Right lobe of liver (tissue), 6 donors: Measurements from ENCODE around the gene STON2. TPM values are rescaled to one million over a fixed set of nuclear protein-coding genes. Genes with fewer than 3 reads are reported as not detected.

Source experiments
- ATAC-seq, 4 donors: fragments of 200-7000 bp; cut with Tn5 transposase; one replicate each; pipeline ENCODE4 v1.9.1; 2020; ENCODE audit warnings: mild to moderate bottlenecking in 4 of 4, moderate library complexity in 4 of 4
- DNase-seq, 3 donors: peaks; one replicate each; pipeline ENCODE4 v3.0.0-alpha.2; 2020
- H3K27ac ChIP-seq, 3 donors: fragments of 200-600 bp; one replicate each; pipeline ENCODE4 v1.8.0; 2022
- H3K27me3 ChIP-seq, 2 donors: fragments of 200-600 bp; one replicate each; pipeline ENCODE4 v1.8.0; 2022
- H3K36me3 ChIP-seq, 4 donors: fragments of 200-600 bp; sonication (generic) in 1 of 4; one replicate each; pipeline versions ENCODE4 v1.5.1 to v1.8.0; 2017 to 2022; ENCODE audit warnings: control low read depth in 1 of 4
- H3K4me1 ChIP-seq, 4 donors: fragments of 200-600 bp; sonication (generic) in 1 of 4; one replicate each; pipeline versions ENCODE4 v1.5.1 to v1.8.0; 2017 to 2022; ENCODE audit warnings: control low read depth in 1 of 4
- H3K4me3 ChIP-seq, 3 donors: fragments of 200-600 bp; one replicate each; pipeline ENCODE4 v1.8.0; 2022
- H3K9me3 ChIP-seq, 4 donors: fragments of 200-600 bp; sonication (generic) in 1 of 4; one replicate each; pipeline versions ENCODE4 v1.5.1 to v1.8.0; 2017 to 2022; ENCODE audit warnings: control low read depth in 1 of 4
- POLR2A ChIP-seq: fragments of 450-650 bp; IDR thresholded peaks from one replicate; pipeline ENCODE4 v1.6.1; 2017; ENCODE audit warnings: antibody characterized with exemption, mild to moderate bottlenecking
- WGBS: methylation state at CpG from one replicate; pipeline ENCODE4 v1.1.6; 2018; ENCODE audit warnings: low coverage, low lambda C conversion rate; ENCODE audit not compliant: insufficient coverage; ENCODE audit errors: missing lambda C conversion rate; 5-methylcytosine and 5-hydroxymethylcytosine counted together
- intact Hi-C, 2 donors: fragments of 100-400 bp; cut with DNase I; formaldehyde crosslinking; loops; one replicate each; pipeline versions ENCODE4 v1.11.2 to v1.14.1; 2022
- total RNA-seq, 6 experiments: library from RNA; depleted of rRNA in 2 of 6; stranded (reverse); fragments of >200 nt in 2 of 6; fragmentation: NEBNext Ultra II Directional in 3 of 6; extraction: Animal tissue kit (Norgen Biotek cat#: 25700) in 3 of 6; gene quantifications; one replicate each; pipeline versions ENCODE4 v1.1.0 to v1.2.4, GENCODE V29; 2016 to 2023
- TF ChIP-seq, protein P1 (sequence below), 4 donors: fragments of 200-600 bp in 3 of 4; fragments of 450-650 bp in 1 of 4; IDR thresholded peaks; one replicate each; pipeline versions ENCODE4 v1.5.1 to v1.8.0; 2016 to 2022; ENCODE audit warnings: antibody characterized with exemption in 4 of 4, mild to moderate bottlenecking in 2 of 4
- donor health status: DM: no; HTN: yes; CAD: no.
- donor health status: DM: no; HTN: no; CAD: no.
- donor health status: DM: no; HTN: no; CAD: no.
- donor health status: DM: no; HTN: yes; CAD: no.
- donor health status: DM: no; HTN: yes; CAD: no.

STON2 gene
- total RNA-seq, 6 experiments from 2014 or later = 4.9 to 23.7 (median 10.7) TPM

DNA sequence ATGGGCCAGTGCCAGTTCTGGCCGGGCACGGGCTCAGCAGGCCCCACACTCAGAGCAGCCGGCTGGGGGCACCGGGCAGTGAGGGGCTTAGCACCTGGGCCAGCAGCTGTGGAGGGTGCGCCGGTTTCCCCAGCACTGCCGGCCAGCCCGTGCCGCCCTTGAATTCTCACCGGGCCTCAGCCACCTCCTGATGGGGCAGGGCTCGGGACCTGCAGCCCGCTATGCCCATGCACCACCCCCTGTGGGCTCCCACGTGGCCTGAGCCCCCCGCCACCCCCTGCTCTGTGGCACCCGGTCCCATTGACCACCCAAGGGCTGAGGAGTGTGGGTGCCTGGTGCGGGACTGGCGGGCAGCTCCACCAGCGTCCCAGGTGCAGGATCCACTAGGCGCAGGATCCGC lies 164.0 kb downstream of the STON2 start:
- no peak overlapping the region for H3K27ac ChIP-seq
- no peaks in the 10 kb centered on the region for H3K36me3 ChIP-seq
- no peaks in the 10 kb centered on the region for H3K4me1 ChIP-seq
- WGBS = no CpG with 5 or more reads among the region's 20 CpGs
- no peaks in the 10 kb centered on the region for H3K27me3 ChIP-seq
- H3K4me3 ChIP-seq = no peak overlapping the region
- H3K9me3 ChIP-seq = no peaks in the 10 kb centered on the region
- intact Hi-C loops = no loop called here
- TF ChIP-seq, protein P1, sequence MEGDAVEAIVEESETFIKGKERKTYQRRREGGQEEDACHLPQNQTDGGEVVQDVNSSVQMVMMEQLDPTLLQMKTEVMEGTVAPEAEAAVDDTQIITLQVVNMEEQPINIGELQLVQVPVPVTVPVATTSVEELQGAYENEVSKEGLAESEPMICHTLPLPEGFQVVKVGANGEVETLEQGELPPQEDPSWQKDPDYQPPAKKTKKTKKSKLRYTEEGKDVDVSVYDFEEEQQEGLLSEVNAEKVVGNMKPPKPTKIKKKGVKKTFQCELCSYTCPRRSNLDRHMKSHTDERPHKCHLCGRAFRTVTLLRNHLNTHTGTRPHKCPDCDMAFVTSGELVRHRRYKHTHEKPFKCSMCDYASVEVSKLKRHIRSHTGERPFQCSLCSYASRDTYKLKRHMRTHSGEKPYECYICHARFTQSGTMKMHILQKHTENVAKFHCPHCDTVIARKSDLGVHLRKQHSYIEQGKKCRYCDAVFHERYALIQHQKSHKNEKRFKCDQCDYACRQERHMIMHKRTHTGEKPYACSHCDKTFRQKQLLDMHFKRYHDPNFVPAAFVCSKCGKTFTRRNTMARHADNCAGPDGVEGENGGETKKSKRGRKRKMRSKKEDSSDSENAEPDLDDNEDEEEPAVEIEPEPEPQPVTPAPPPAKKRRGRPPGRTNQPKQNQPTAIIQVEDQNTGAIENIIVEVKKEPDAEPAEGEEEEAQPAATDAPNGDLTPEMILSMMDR (IDR thresholded peaks at IDR 0.05) = no peak
- TF ChIP-seq POLR2A = no peak
- DNase-seq (no peak), ATAC-seq (no peak)

DNA sequence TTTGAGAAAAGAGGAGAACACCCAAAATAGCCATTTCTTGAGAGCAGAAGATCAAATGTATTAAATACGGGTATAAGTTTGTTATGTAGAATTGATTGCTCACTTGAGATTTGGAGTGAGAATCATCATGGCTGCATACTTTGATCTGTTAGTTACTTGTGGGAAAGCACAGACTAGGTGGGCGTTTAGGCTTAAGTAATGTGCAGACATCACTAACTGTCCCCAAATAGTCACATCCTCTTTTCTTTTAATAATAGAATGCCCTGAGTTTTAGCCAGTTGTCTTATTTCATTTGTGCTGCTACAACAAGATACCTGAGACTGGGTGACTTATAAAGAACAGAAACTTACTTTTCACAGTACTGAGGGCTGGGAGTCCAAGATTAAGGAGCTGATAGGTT lies 165.0 kb downstream of the STON2 start:
- no peaks in the 10 kb centered on the region for H3K9me3 ChIP-seq
- no peaks in the 10 kb centered on the region for H3K4me1 ChIP-seq
- TF ChIP-seq, protein P1 (IDR thresholded peaks at IDR 0.05) = no peak
- no peak for TF ChIP-seq POLR2A
- no peaks in the 10 kb centered on the region for H3K36me3 ChIP-seq
- DNase-seq (no peak), ATAC-seq (no peak)
- 65% methylated on average over 2 of the region's 2 CpGs for WGBS
- no peak overlapping the region for H3K27ac ChIP-seq
- H3K27me3 ChIP-seq = no peaks in the 10 kb centered on the region
- intact Hi-C loops = no loop called here
- H3K4me3 ChIP-seq = no peak overlapping the region

- no peak for ATAC-seq
- no peaks in the 10 kb centered on the region for H3K36me3 ChIP-seq
- no peaks in the 10 kb centered on the region for H3K27me3 ChIP-seq
- H3K27ac ChIP-seq = no peak overlapping the region
- intact Hi-C loops = no loop called here
- TF ChIP-seq POLR2A = no peak
- TF ChIP-seq, protein P1 (IDR thresholded peaks at IDR 0.05) = no peak
- no peak for DNase-seq
- H3K4me3 ChIP-seq = no peak overlapping the region
- no peaks in the 10 kb centered on the region for H3K4me1 ChIP-seq
- H3K9me3 ChIP-seq = no peaks in the 10 kb centered on the region
Measured at GRCh38 chr14:81234278-81234677, 165.8 kb downstream of the STON2 start.

GRCh38 chr14:81233615-81234014 lies 166.5 kb downstream of the STON2 start:
- Histone ChIP-seq H3K36me3 (no peaks in the 10 kb centered on the region), H3K4me1 (no peaks in the 10 kb centered on the region), H3K4me3 (no peak overlapping the region), H3K9me3 (no peaks in the 10 kb centered on the region), H3K27me3 (no peaks in the 10 kb centered on the region), H3K27ac (no peak overlapping the region)
- WGBS = no CpG with 5 or more reads among the region's 1 CpG
- TF ChIP-seq POLR2A = no peak
- TF ChIP-seq, protein P1 (IDR thresholded peaks at IDR 0.05) = no peak
- intact Hi-C loops = no loop called here
- DNase-seq = no peak
- ATAC-seq = no peak

DNA sequence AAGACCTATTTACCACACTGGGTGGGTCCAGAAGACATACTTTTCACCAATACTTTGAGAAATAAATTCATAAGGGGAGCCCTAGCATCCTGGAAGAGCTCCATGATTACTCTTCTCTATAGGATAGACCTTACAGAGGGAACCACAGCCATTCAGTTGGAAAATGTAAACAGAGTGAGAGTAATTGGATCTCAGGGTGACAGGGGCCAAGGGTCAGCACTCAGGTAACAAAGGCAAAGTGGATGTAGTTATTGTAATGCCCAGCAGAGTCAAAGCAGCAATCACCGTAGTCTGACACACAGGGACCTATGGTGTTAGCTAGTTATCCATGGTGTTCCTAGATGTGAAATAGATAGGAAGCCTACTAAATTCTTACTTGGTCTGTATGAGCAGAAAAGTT lies 168.6 kb downstream of the STON2 start:
- no peaks in the 10 kb centered on the region for H3K36me3 ChIP-seq
- ATAC-seq = no peak
- intact Hi-C loops = no loop called here
- no peaks in the 10 kb centered on the region for H3K27me3 ChIP-seq
- H3K4me3 ChIP-seq = no peak overlapping the region
- H3K9me3 ChIP-seq = no peaks in the 10 kb centered on the region
- 75% methylated on average over 1 of the region's 1 CpG for WGBS
- no peak overlapping the region for H3K27ac ChIP-seq
- no peaks in the 10 kb centered on the region for H3K4me1 ChIP-seq
- TF ChIP-seq, protein P1 (IDR thresholded peaks at IDR 0.05) = no peak
- TF ChIP-seq POLR2A = no peak
- DNase-seq = no peak
